Activated CD4-positive, alpha-beta T cell treated with anti-CD3 and anti-CD28 coated beads for 36 hours (primary cell): ENCODE results near the gene RAMP3. TPM values are rescaled to one million over a fixed set of nuclear protein-coding genes. Genes with fewer than 3 reads are reported as not detected.

Source experiments
- ATAC-seq: fragments of 200-7000 bp; cut with Tn5 transposase; one replicate; pipeline ENCODE4 v1.10.0; 2021; ENCODE audit warnings: mild to moderate bottlenecking, moderate library complexity
- CTCF ChIA-PET: fragments of 350-600 bp; sonication (Branson Sonifier 250); formaldehyde crosslinking; loops from one replicate; lab custom pipeline; 2021; ENCODE audit warnings: antibody characterized with exemption; lab: Charles Lee
- POLR2A ChIA-PET: fragments of 350-600 bp; sonication (Branson Sonifier 250); formaldehyde crosslinking; loops from one replicate; lab custom pipeline; 2021; ENCODE audit warnings: antibody characterized with exemption, inconsistent platforms; lab: Charles Lee
- DNase-seq: peaks from one replicate; pipeline ENCODE4 v3.0.0-alpha.2; 2020
- H3K27ac Mint-ChIP-seq: one replicate; pipeline ENCODE4 v1.8.0; 2021; ENCODE audit warnings: mixed read lengths
- H3K27me3 Mint-ChIP-seq: one replicate; pipeline ENCODE4 v1.8.0; 2021; ENCODE audit warnings: mixed read lengths
- H3K36me3 Mint-ChIP-seq: one replicate; pipeline ENCODE4 v1.8.0; 2021; ENCODE audit warnings: low read depth, mixed read lengths
- H3K4me1 Mint-ChIP-seq: one replicate; pipeline ENCODE4 v1.8.0; 2021; ENCODE audit warnings: mixed read lengths
- H3K4me3 Mint-ChIP-seq: one replicate; pipeline ENCODE4 v1.8.0; 2021; ENCODE audit warnings: mild to moderate bottlenecking, moderate library complexity, mixed read lengths
- H3K9me3 Mint-ChIP-seq: one replicate; pipeline ENCODE4 v1.8.0; 2021; ENCODE audit warnings: low read depth, mixed read lengths
- intact Hi-C, 2 experiments: fragments of 100-400 bp; cut with DNase I in 1 of 2; cut with micrococcal nuclease in 1 of 2; formaldehyde crosslinking; loops; one replicate each; pipeline versions ENCODE4 v1.14.2 to v1.15.1; 2022 to 2024; cut with DNase I, micrococcal nuclease
- total RNA-seq, 2 experiments: library from RNA; stranded (reverse); gene quantifications; one replicate each; pipeline ENCODE4 v1.2.3, GENCODE V29; 2021

The RAMP3 gene
- total RNA-seq, 2 experiments from 2014 or later: not detected

GRCh38 chr7:45187089-45187945 lies 29.7 kb downstream of the RAMP3 start:
- Mint-ChIP-seq H3K27ac (no peak overlapping the region), H3K4me3 (no peak overlapping the region), H3K9me3 (no peaks in the 10 kb centered on the region), H3K27me3 (peaks cover 9% of the 10 kb centered on the region), H3K36me3 (no peaks in the 10 kb centered on the region), H3K4me1 (no peaks in the 10 kb centered on the region)
- DNase-seq (no peak), ATAC-seq (no peak)
- ChIA-PET CTCF (interaction anchor here (0.9 kb wide), 1 partner anchor 9 kb away, joined by 4 read pairs; no protein-coding TSS in a partner anchor), POLR2A (no interaction called here)
- intact Hi-C loops: no loop called here

GRCh38 chr7:45187946-45188411 lies 30.4 kb downstream of the RAMP3 start:
- CTCF ChIA-PET: no interaction called here

GRCh38 chr7:45188736-45189135 lies 31.1 kb downstream of the RAMP3 start:
- ATAC-seq (no peak), DNase-seq (no peak)
- ChIA-PET CTCF (no interaction called here), POLR2A (no interaction called here)
- H3K4me1 Mint-ChIP-seq: no peaks in the 10 kb centered on the region
- peaks cover 14% of the 10 kb centered on the region for H3K27me3 Mint-ChIP-seq
- no peak overlapping the region for H3K27ac Mint-ChIP-seq
- H3K9me3 Mint-ChIP-seq: no peaks in the 10 kb centered on the region
- H3K4me3 Mint-ChIP-seq: no peak overlapping the region
- intact Hi-C loops: no loop called here
- H3K36me3 Mint-ChIP-seq: no peaks in the 10 kb centered on the region

More at GRCh38 chr7:45187946-45188411, 30.4 kb downstream of the RAMP3 start:
- H3K9me3 Mint-ChIP-seq: no peaks in the 10 kb centered on the region
- intact Hi-C loops: no loop called here
- no peaks in the 10 kb centered on the region for H3K36me3 Mint-ChIP-seq
- H3K27me3 Mint-ChIP-seq: peaks cover 14% of the 10 kb centered on the region
- no peak overlapping the region for H3K4me3 Mint-ChIP-seq
- no peaks in the 10 kb centered on the region for H3K4me1 Mint-ChIP-seq
- POLR2A ChIA-PET: no interaction called here
- DNase-seq (no peak), ATAC-seq (no peak)
- no peak overlapping the region for H3K27ac Mint-ChIP-seq

GRCh38 chr7:45189151-45189970 lies 31.8 kb downstream of the RAMP3 start:
- intact Hi-C loops: no loop called here
- no peak overlapping the region for H3K4me3 Mint-ChIP-seq
- no peak overlapping the region for H3K27ac Mint-ChIP-seq
- ChIA-PET POLR2A (no interaction called here), CTCF (interaction anchor here (0.6 kb wide), 1 partner anchor 54 kb away, joined by 3 read pairs; no protein-coding TSS in a partner anchor)
- no peaks in the 10 kb centered on the region for H3K9me3 Mint-ChIP-seq
- H3K4me1 Mint-ChIP-seq: no peaks in the 10 kb centered on the region
- H3K27me3 Mint-ChIP-seq: peaks cover 14% of the 10 kb centered on the region
- ATAC-seq (no peak), DNase-seq (no peak)
- no peaks in the 10 kb centered on the region for H3K36me3 Mint-ChIP-seq

- no peaks in the 10 kb centered on the region for H3K9me3 Mint-ChIP-seq
- H3K4me3 Mint-ChIP-seq: no peak overlapping the region
- ChIA-PET CTCF (interaction anchor here (0.6 kb wide), 1 partner anchor 55 kb away, joined by 3 read pairs; no protein-coding TSS in a partner anchor), POLR2A (no interaction called here)
- intact Hi-C loops: no loop called here
- no peak for DNase-seq
- no peak for ATAC-seq
- no peaks in the 10 kb centered on the region for H3K36me3 Mint-ChIP-seq
- H3K4me1 Mint-ChIP-seq: peaks cover 4% of the 10 kb centered on the region
- H3K27me3 Mint-ChIP-seq: peaks cover 22% of the 10 kb centered on the region
- no peak overlapping the region for H3K27ac Mint-ChIP-seq
Observed at GRCh38 chr7:45190406-45191165, 33.0 kb downstream of the RAMP3 start.

GRCh38 chr7:45191396-45191795 lies 33.8 kb downstream of the RAMP3 start:
- H3K4me3 Mint-ChIP-seq: no peak overlapping the region
- H3K27me3 Mint-ChIP-seq: peaks cover 22% of the 10 kb centered on the region
- ChIA-PET POLR2A (no interaction called here), CTCF (no interaction called here)
- DNase-seq: no peak
- H3K27ac Mint-ChIP-seq: no peak overlapping the region
- no peaks in the 10 kb centered on the region for H3K9me3 Mint-ChIP-seq
- H3K36me3 Mint-ChIP-seq: no peaks in the 10 kb centered on the region
- peaks cover 11% of the 10 kb centered on the region for H3K4me1 Mint-ChIP-seq
- ATAC-seq: no peak
- intact Hi-C loops: no loop called here

GRCh38 chr7:45192621-45193041 lies 35.0 kb downstream of the RAMP3 start:
- no peak for ATAC-seq
- no peak overlapping the region for H3K27ac Mint-ChIP-seq
- peaks cover 21% of the 10 kb centered on the region for H3K27me3 Mint-ChIP-seq
- no peak overlapping the region for H3K4me3 Mint-ChIP-seq
- H3K36me3 Mint-ChIP-seq: no peaks in the 10 kb centered on the region
- no peaks in the 10 kb centered on the region for H3K9me3 Mint-ChIP-seq
- intact Hi-C loops: no loop called here
- peaks cover 17% of the 10 kb centered on the region for H3K4me1 Mint-ChIP-seq
- no peak for DNase-seq
- ChIA-PET CTCF (interaction anchor here (0.6 kb wide), 1 partner anchor 372 kb away, joined by 3 read pairs; no protein-coding TSS in a partner anchor), POLR2A (no interaction called here)

GRCh38 chr7:45193828-45194227 lies 36.2 kb downstream of the RAMP3 start:
- DNase-seq (no peak), ATAC-seq (no peak)
- H3K9me3 Mint-ChIP-seq: no peaks in the 10 kb centered on the region
- intact Hi-C loops: no loop called here
- ChIA-PET POLR2A (no interaction called here), CTCF (interaction anchor here (0.7 kb wide), 1 partner anchor 1134 kb away, joined by 3 read pairs; no protein-coding TSS in a partner anchor)
- no peak overlapping the region for H3K4me3 Mint-ChIP-seq
- no peaks in the 10 kb centered on the region for H3K36me3 Mint-ChIP-seq
- peaks cover 22% of the 10 kb centered on the region for H3K27me3 Mint-ChIP-seq
- peaks cover 17% of the 10 kb centered on the region for H3K4me1 Mint-ChIP-seq
- H3K27ac Mint-ChIP-seq: no peak overlapping the region

GRCh38 chr7:45196374-45196773 lies 38.8 kb downstream of the RAMP3 start:
- H3K27me3 Mint-ChIP-seq: peaks cover 26% of the 10 kb centered on the region
- POLR2A ChIA-PET: interaction anchor here (0.6 kb wide), 1 partner anchor 733 kb away, joined by 3 read pairs; no protein-coding TSS in a partner anchor
- peaks cover 23% of the 10 kb centered on the region for H3K4me1 Mint-ChIP-seq
- CTCF ChIA-PET: interaction anchor here (0.9 to 1.3 kb wide), 2 partner anchors 9 to 12 kb away, joined by 4 to 5 read pairs; no protein-coding TSS in a partner anchor
- ATAC-seq (peak; percentile 98), DNase-seq (peak; percentile 81)
- H3K27ac Mint-ChIP-seq: no peak overlapping the region
- no peaks in the 10 kb centered on the region for H3K36me3 Mint-ChIP-seq
- no peak overlapping the region for H3K4me3 Mint-ChIP-seq
- intact Hi-C loops: loop anchor here in 1 of 2 experiments (1.0 to 5.0 kb wide), 5 partner anchors 196 to 580 kb away; partner anchors contain the start of gene CCM2
- no peaks in the 10 kb centered on the region for H3K9me3 Mint-ChIP-seq

GRCh38 chr7:45197461-45197860 lies 39.9 kb downstream of the RAMP3 start:
- ATAC-seq (no peak), DNase-seq (peak; percentile 4)
- no peaks in the 10 kb centered on the region for H3K9me3 Mint-ChIP-seq
- ChIA-PET POLR2A (interaction anchor here (0.6 kb wide), 1 partner anchor 67 kb away, joined by 3 read pairs; no protein-coding TSS in a partner anchor), CTCF (interaction anchor here (0.8 kb wide), 1 partner anchor 9 kb away, joined by 4 read pairs; no protein-coding TSS in a partner anchor)
- H3K27ac Mint-ChIP-seq: no peak overlapping the region
- intact Hi-C loops: loop anchor here in 1 of 2 experiments (2.0 to 5.0 kb wide), 3 partner anchors 350 to 581 kb away; no protein-coding TSS in a partner anchor
- H3K4me3 Mint-ChIP-seq: no peak overlapping the region
- peaks cover 18% of the 10 kb centered on the region for H3K27me3 Mint-ChIP-seq
- peaks cover 23% of the 10 kb centered on the region for H3K4me1 Mint-ChIP-seq
- no peaks in the 10 kb centered on the region for H3K36me3 Mint-ChIP-seq
